Body of pancreas (tissue), 4 donors: Measurements from ENCODE around the gene CMPK2.

Source experiments
- CTCF ChIP-seq, 7 experiments: fragments of 450-650 bp in 4 of 7; fragments of 200-600 bp in 3 of 7; sonication (generic) in 3 of 7; IDR thresholded peaks; one replicate each; pipeline ENCODE4 v1.5.1; 2016 to 2019; ENCODE audit warnings: antibody characterized with exemption in 7 of 7
- POLR2A ChIP-seq, 3 donors: fragments of 450-650 bp; IDR thresholded peaks; one replicate each; pipeline ENCODE4 v1.6.1; 2016; ENCODE audit warnings: antibody characterized with exemption in 3 of 3, mild to moderate bottlenecking in 2 of 3

GRCh38 chr2:6814312-6814711 lies 51.4 kb downstream of the CMPK2 start:
- TF ChIP-seq CTCF (IDR thresholded peaks at IDR 0.05), result no peak
- no peak for TF ChIP-seq POLR2A (IDR thresholded peaks at IDR 0.05)
